Panc1 (cell line): ENCODE measurements around the gene PDE4C.

ENCODE experiments used
- POLR2AphosphoS5 ChIP-seq: IDR thresholded peaks from 2 replicates; pipeline ENCODE4 v1.6.1; 2012; ENCODE audit warnings: mild to moderate bottlenecking, low read depth, low read length, moderate library complexity
- TF ChIP-seq, protein P1 (sequence below), 2 experiments: IDR thresholded peaks; 2 replicates each; pipeline ENCODE4 v1.6.1; 2011 to 2012; ENCODE audit warnings: low read depth in 2 of 2, control low read depth in 1 of 2, low read length in 1 of 2, mild to moderate bottlenecking in 1 of 2, moderate library complexity in 1 of 2; ENCODE audit not compliant: insufficient read depth in 1 of 2

DNA sequence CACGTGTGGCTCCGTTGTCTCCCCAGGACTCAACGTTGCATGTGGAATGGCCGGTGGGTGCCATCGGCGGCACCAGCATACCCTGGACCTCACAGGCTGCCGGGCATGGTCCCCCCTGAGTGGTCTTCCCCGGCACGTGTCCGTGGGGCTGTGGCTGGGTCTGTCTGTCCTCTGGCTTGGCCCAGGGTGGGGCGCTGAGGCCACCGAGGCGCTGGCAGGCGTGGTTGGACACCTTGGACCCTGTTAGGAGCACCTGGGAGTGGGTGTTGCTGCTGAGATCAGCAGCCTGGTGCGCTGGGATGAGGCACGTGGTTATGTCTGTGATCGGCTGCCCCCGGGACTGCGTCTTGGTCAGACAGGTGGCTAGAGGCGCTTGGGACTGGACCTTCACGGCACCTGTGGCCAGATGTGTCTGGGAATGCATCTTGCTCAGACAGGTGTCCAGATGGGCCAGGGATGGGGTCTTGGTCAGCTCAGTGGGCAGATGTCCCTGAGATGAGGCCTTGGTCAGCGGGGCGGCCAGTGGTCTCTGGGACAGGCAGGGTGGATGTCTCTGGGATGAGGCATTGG is 38.8 kb upstream of the PDE4C start:
- TF ChIP-seq POLR2AphosphoS5: no peak
- TF ChIP-seq, protein P1, sequence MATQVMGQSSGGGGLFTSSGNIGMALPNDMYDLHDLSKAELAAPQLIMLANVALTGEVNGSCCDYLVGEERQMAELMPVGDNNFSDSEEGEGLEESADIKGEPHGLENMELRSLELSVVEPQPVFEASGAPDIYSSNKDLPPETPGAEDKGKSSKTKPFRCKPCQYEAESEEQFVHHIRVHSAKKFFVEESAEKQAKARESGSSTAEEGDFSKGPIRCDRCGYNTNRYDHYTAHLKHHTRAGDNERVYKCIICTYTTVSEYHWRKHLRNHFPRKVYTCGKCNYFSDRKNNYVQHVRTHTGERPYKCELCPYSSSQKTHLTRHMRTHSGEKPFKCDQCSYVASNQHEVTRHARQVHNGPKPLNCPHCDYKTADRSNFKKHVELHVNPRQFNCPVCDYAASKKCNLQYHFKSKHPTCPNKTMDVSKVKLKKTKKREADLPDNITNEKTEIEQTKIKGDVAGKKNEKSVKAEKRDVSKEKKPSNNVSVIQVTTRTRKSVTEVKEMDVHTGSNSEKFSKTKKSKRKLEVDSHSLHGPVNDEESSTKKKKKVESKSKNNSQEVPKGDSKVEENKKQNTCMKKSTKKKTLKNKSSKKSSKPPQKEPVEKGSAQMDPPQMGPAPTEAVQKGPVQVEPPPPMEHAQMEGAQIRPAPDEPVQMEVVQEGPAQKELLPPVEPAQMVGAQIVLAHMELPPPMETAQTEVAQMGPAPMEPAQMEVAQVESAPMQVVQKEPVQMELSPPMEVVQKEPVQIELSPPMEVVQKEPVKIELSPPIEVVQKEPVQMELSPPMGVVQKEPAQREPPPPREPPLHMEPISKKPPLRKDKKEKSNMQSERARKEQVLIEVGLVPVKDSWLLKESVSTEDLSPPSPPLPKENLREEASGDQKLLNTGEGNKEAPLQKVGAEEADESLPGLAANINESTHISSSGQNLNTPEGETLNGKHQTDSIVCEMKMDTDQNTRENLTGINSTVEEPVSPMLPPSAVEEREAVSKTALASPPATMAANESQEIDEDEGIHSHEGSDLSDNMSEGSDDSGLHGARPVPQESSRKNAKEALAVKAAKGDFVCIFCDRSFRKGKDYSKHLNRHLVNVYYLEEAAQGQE (IDR thresholded peaks at IDR 0.05; ENCODE audit: insufficient read depth in 1 of 2, low read depth in 2 of 2, low read length in 1 of 2): no peak
